ENCODE data around the gene PLEKHM1.
"Not testable (repeated sequence)": the region's sequence is repeated elsewhere in the genome, so short reads cannot be mapped to it uniquely, and the experiment has no call there.

PLEKHM1 gene

GRCh38 chr17:45460422-45460821 lies 30.1 kb downstream of the PLEKHM1 start:
- not testable (repeated sequence) for DNase-seq

GRCh38 chr17:45454341-45454740 lies 36.2 kb downstream of the PLEKHM1 start:
- DNase-seq = not testable (repeated sequence)

GRCh38 chr17:45453731-45454130 lies 36.8 kb downstream of the PLEKHM1 start:
- not testable (repeated sequence) for DNase-seq

- DNase-seq = not testable (repeated sequence)
Measured at GRCh38 chr17:45453225-45453534, 37.3 kb downstream of the PLEKHM1 start.

- not testable (repeated sequence) for DNase-seq
Measured at GRCh38 chr17:45452329-45453224, 37.9 kb downstream of the PLEKHM1 start.

GRCh38 chr17:45451660-45452059 lies 38.9 kb downstream of the PLEKHM1 start:
- DNase-seq = not testable (repeated sequence)

GRCh38 chr17:45451131-45451530 lies 39.4 kb downstream of the PLEKHM1 start:
- no peak for DNase-seq

- DNase-seq = not testable (repeated sequence)
Measured at GRCh38 chr17:45449708-45450329, 40.7 kb downstream of the PLEKHM1 start.

GRCh38 chr17:45449260-45449659 lies 41.3 kb downstream of the PLEKHM1 start:
- DNase-seq = not testable (repeated sequence)

- DNase-seq = not testable (repeated sequence)
Measured at GRCh38 chr17:45448483-45448882, 42.0 kb downstream of the PLEKHM1 start.

- not testable (repeated sequence) for DNase-seq
Measured at GRCh38 chr17:45448066-45448465, 42.5 kb downstream of the PLEKHM1 start.

GRCh38 chr17:45447650-45448049 lies 42.9 kb downstream of the PLEKHM1 start:
- DNase-seq = not testable (repeated sequence)

- not testable (repeated sequence) for DNase-seq
Measured at GRCh38 chr17:45446872-45447625, 43.5 kb downstream of the PLEKHM1 start.

- not testable (repeated sequence) for DNase-seq
Measured at GRCh38 chr17:45445901-45446743, 44.4 kb downstream of the PLEKHM1 start.

GRCh38 chr17:45444856-45445820 lies 45.4 kb downstream of the PLEKHM1 start:
- not testable (repeated sequence) for DNase-seq

- not testable (repeated sequence) for DNase-seq
Measured at GRCh38 chr17:45444301-45444700, 46.2 kb downstream of the PLEKHM1 start.

GRCh38 chr17:45443371-45444260 lies 46.9 kb downstream of the PLEKHM1 start:
- DNase-seq = not testable (repeated sequence)

- DNase-seq = no peak
Measured at GRCh38 chr17:45441526-45442310, 48.8 kb downstream of the PLEKHM1 start.

- DNase-seq = not testable (repeated sequence)
Measured at GRCh38 chr17:45440839-45441515, 49.5 kb downstream of the PLEKHM1 start.
